ES-I3 (cell line): Measurements from ENCODE around the gene C12orf56.
"Not testable (repeated sequence)": the region's sequence is repeated elsewhere in the genome, so short reads cannot be mapped to it uniquely, and the experiment has no call there.

Experiments
- H3K36me3 ChIP-seq: 2 replicates; pipeline ENCODE4 v1.6.1; 2013; ENCODE audit warnings: mild to moderate bottlenecking, low read length, control low read depth, moderate library complexity; ENCODE audit not compliant: insufficient read depth
- H3K4me1 ChIP-seq: 2 replicates; pipeline ENCODE4 v1.6.1; 2013; ENCODE audit warnings: mild to moderate bottlenecking, control low read depth, low read length; ENCODE audit not compliant: insufficient read depth
- H3K9ac ChIP-seq: 2 replicates; pipeline ENCODE4 v1.6.1; 2013; ENCODE audit warnings: low read depth, mild to moderate bottlenecking, low read length, moderate library complexity
- H3K9me3 ChIP-seq: 2 replicates; pipeline ENCODE4 v1.6.1; 2013; ENCODE audit warnings: mild to moderate bottlenecking, low read length, moderate library complexity; ENCODE audit not compliant: control insufficient read depth, insufficient read depth

C12orf56 gene

GRCh38 chr12:64352181-64352580, 38.4 kb downstream of the C12orf56 start:
- H3K9ac ChIP-seq: no peak overlapping the region
- H3K4me1 ChIP-seq: no peaks in the 10 kb centered on the region
- no peaks in the 10 kb centered on the region for H3K36me3 ChIP-seq
- H3K9me3 ChIP-seq: peaks cover 12% of the 10 kb centered on the region

DNA sequence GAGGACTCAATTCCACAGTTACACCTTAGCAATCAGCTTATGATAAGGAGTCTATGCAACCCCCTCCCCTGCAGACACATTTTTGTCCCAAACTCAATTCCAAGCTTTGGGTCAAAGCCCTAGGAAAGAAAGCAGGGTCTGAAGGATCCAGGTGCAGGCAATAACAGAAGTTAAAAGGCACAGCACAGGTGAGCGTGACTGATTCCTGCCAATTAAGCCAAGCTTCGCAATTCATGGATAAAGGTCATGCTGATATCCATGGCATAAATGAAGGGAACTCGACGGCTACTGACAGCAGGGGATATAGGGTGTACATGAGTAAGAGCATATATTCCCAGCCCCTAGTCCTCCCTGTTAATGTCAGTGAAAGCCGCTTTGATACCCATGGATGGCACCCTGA, 39.3 kb downstream of the C12orf56 start:
- Histone ChIP-seq H3K9me3 (peaks cover 8% of the 10 kb centered on the region), H3K9ac (no peak overlapping the region), H3K4me1 (no peaks in the 10 kb centered on the region), H3K36me3 (no peaks in the 10 kb centered on the region)

GRCh38 chr12:64347630-64348029, 42.9 kb downstream of the C12orf56 start:
- no peaks in the 10 kb centered on the region for H3K4me1 ChIP-seq
- no peaks in the 10 kb centered on the region for H3K36me3 ChIP-seq
- no peak overlapping the region for H3K9ac ChIP-seq
- H3K9me3 ChIP-seq: no peaks in the 10 kb centered on the region; the same call in none of the 2 replicates

DNA sequence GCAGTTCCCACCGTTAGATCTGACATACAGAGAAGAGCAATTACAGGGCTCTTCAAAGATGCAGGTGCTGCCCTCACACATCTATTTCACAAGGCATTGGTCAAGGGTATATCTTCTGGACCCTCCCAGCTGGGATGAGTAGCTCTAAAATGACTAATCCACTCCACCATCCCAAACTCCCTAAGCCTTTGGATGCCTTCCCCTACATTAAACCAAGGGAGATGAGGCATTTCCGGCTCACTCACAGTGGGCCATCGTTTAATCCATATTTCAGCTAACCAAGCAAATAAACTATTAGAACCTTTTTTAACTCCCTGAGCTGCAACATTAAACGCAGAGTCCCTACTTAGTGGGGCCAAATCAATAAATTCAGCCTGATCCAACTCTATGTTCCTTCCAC, 45.9 kb downstream of the C12orf56 start:
- H3K4me1 ChIP-seq, H3K9ac ChIP-seq, H3K36me3 ChIP-seq, H3K9me3 ChIP-seq: not testable (repeated sequence)

DNA sequence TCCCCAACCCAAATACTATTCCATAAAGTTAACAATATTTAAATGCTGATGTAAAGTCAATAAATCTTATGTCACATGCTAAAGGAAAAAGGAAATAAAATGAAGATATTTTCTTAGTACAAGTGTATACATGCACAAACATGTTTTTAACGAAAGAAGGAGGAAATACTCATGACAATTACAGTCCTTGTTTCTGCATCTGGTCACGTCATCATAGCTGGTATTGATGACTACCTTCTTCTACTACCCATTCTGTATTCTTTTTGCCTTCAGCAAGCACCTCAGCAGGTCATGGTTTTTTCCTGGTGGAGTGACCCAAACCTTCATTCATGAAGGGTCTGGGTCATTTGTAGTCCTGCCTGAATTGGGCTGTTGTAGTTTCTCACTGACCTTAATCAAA, 50.0 kb downstream of the C12orf56 start:
- H3K9me3 ChIP-seq: not testable (repeated sequence)

GRCh38 chr12:64335886-64336466, 54.6 kb downstream of the C12orf56 start:
- Histone ChIP-seq H3K4me1 (no peaks in the 10 kb centered on the region), H3K9ac (no peak overlapping the region), H3K9me3 (no peaks in the 10 kb centered on the region), H3K36me3 (no peaks in the 10 kb centered on the region)

More for the DNA sequence above, 50.0 kb downstream of the C12orf56 start:
- not testable (repeated sequence) for H3K9ac ChIP-seq, H3K4me1 ChIP-seq, H3K36me3 ChIP-seq

GRCh38 chr12:64332938-64333337, 57.6 kb downstream of the C12orf56 start:
- H3K36me3 ChIP-seq: no peaks in the 10 kb centered on the region
- no peaks in the 10 kb centered on the region for H3K9me3 ChIP-seq
- no peak overlapping the region for H3K9ac ChIP-seq
- H3K4me1 ChIP-seq: no peaks in the 10 kb centered on the region

GRCh38 chr12:64332296-64332695, 58.3 kb downstream of the C12orf56 start:
- H3K4me1 ChIP-seq: no peaks in the 10 kb centered on the region
- no peak overlapping the region for H3K9ac ChIP-seq
- H3K36me3 ChIP-seq: no peaks in the 10 kb centered on the region
- no peaks in the 10 kb centered on the region for H3K9me3 ChIP-seq

DNA sequence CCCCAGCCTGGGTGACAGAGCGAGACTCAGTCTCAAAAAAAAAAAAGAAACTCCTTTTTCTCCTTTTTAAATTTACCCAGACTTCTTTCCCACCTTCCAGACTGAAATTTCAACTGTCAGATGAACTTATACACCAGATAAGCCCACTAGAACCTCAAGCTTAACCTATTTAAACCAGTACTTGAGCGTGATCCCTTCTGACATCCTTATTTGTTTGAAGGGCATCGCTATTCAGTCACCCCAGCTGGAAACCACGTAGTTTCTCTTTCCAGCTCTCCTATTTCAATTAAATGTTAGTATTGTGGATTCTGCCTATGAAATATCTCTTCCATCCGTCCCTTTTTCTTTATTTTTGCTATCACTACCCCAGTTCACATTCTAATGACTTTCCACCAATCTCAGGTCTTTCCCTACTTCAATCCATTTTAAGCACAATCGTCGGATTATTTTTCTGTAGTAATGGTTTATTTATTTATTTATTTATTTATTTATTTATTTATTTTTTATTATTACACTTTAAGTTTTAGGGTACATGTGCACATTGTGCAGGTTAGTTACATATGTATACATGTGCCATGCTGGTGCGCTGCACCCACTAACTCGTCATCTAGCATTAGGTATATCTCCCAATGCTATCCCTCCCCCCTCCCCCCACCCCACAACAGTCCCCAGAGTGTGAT, 61.4 kb downstream of the C12orf56 start:
- not testable (repeated sequence) for H3K36me3 ChIP-seq, H3K9me3 ChIP-seq, H3K4me1 ChIP-seq, H3K9ac ChIP-seq

DNA sequence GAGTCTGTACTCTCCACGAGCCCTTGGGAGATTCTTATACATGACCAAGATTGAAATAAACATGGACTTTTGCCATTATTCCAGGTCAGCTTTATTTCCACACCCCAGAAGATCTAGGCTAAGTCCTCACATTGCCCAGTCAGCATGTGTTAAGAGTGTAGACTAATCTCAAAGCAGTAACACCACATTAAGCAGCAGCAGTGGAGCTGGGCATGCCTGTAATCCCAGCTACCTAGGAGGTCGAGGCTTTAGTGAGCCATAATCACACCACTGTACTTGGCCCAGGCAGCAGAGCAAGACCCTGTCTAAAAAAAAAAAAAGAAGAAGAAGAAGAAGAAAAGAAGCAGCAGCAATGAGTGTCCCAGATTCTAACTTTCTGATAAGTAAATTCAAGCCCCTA, 65.5 kb downstream of the C12orf56 start:
- Histone ChIP-seq H3K36me3 (no peaks in the 10 kb centered on the region), H3K9me3 (no peaks in the 10 kb centered on the region; the same call in 1 of the 2 replicates), H3K9ac (no peak overlapping the region), H3K4me1 (peaks cover 19% of the 10 kb centered on the region)

DNA sequence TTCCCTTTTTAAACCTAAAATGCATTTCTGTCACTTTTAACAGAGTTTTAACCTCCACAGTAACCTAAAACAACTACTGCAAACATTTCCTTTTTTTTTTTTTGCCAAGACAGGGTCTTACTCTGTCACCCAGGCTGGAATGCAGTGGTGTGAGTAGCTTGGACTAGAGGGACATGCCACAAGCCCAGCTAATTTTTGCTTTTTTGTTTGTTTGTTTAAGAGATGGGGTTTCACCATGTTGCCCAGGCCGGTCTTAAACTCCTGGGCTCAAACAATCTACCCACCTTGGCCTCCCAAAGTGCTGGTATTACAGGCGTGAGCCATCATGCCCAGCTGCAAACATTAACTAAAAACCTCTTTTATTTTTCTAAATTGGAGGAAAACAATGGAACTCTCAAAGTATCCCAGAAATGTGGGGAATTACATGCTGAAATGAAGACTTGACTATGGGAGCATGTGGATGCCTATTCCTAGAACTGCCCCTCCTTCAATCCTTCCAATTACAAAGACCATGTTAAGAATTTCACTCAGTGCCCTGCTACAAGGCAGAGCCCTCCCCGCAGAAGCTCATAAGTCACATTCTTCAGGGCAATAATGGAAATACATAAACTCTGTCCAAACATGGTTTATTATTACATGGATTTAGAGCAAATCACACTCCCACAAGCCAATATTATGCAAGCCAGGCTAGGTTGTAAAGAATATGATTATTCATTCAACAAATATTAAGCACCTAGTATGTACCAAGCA, 66.9 kb downstream of the C12orf56 start:
- H3K36me3 ChIP-seq: no peaks in the 10 kb centered on the region
- H3K9ac ChIP-seq: no peak overlapping the region
- peaks cover 24% of the 10 kb centered on the region for H3K4me1 ChIP-seq
- no peaks in the 10 kb centered on the region; the same call in 1 of the 2 replicates for H3K9me3 ChIP-seq

DNA sequence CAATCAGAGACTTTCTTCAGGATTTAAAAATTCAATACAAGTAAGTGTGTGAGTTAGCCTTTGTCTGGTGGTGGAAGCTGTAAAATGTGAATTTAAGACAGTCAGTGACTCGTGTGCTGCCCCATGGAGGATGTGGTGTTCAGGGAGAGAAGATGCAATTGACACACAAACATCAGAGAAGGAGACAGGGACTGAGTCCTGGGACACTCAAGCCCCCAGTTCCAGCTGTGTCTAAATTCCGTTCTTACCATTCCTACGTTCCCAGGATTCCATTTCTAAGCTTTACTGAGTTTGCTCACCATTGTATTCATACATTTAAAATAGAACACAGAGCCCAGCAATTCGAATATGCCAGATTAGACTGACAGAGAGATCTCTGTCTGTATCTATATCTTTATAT, 67.6 kb downstream of the C12orf56 start:
- Histone ChIP-seq H3K36me3 (no peaks in the 10 kb centered on the region), H3K9ac (no peak overlapping the region), H3K9me3 (no peaks in the 10 kb centered on the region; the same call in 1 of the 2 replicates), H3K4me1 (peaks cover 24% of the 10 kb centered on the region)

DNA sequence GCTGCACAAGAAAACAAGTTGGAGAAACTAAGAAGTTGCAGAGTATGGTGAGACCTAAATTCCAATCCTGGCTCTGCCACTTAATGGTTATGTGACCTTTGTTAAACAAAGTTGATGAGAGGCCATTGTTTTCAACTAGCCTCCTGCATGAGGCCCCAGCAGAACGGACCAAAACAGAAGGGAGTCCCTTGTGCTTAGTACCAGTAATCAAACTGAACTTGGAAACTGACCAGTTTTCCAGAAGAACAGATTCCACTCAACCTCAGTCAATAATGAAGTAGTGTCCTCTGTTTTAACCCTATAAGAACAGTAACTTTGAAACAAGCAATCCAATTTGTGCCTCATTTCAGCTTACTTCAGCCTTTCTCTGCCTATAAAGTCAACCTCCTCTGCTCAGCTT, 69.9 kb downstream of the C12orf56 start:
- peaks cover 3% of the 10 kb centered on the region; the same call in 1 of the 2 replicates for H3K9me3 ChIP-seq
- H3K4me1 ChIP-seq: peaks cover 24% of the 10 kb centered on the region
- H3K36me3 ChIP-seq: no peaks in the 10 kb centered on the region
- no peak overlapping the region for H3K9ac ChIP-seq

DNA sequence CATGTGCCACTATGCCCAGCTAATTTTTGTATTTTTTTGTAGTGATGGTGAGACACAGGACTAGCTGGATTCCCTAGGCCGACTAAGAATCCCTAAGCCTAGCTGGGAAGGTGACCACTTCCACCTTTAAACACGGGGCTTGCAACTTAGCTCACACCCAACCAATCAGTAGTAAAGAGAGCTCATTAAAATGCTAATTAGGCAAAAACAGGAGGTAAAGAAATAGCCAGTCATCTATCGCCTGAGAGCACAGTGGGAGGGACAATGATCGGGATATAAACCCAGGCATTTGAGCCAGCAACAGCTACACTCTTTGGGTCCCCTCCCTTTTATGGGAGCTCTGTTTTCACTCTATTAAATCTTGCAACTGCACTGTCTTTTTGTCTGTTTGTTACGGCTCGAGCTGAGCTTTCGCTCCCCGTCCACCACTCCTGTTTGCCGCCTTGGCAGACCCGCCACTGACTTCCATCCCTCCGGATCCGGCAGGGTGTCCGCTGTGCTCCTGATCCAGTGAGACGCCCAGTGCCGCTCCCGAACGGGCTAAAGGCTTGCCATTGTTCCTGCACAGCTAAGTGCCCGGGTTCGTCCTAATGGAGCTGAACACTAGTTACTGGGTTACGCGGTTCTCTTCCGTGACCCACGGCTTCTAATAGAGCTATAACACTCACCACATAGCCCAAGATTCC, 70.9 kb downstream of the C12orf56 start:
- not testable (repeated sequence) for H3K9me3 ChIP-seq, H3K36me3 ChIP-seq, H3K9ac ChIP-seq
- H3K4me1 ChIP-seq: peaks cover 24% of the 10 kb centered on the region
